Mucosa of descending colon (tissue), 3 donors: Measurements from ENCODE around the gene PAWR. TPM values are rescaled to one million over a fixed set of nuclear protein-coding genes. Genes with fewer than 3 reads are reported as not detected.

Source experiments
- ATAC-seq: fragments of 200-7000 bp; cut with Tn5 transposase; one replicate; pipeline ENCODE4 v1.9.1; 2020; ENCODE audit warnings: mild to moderate bottlenecking, moderate library complexity
- DNase-seq, 3 donors: peaks; one replicate each; pipeline ENCODE4 v3.0.0-alpha.2; 2020
- H3K36me3 ChIP-seq: fragments of 200-600 bp; one replicate; pipeline ENCODE4 v1.8.0; 2021; ENCODE audit warnings: low read depth, mild to moderate bottlenecking
- H3K4me1 ChIP-seq: fragments of 200-600 bp; one replicate; pipeline ENCODE4 v1.8.0; 2021; ENCODE audit warnings: low read depth, mild to moderate bottlenecking
- H3K4me3 ChIP-seq: fragments of 200-600 bp; one replicate; pipeline ENCODE4 v1.8.0; 2021; ENCODE audit warnings: mild to moderate bottlenecking
- H3K9me3 ChIP-seq: fragments of 200-600 bp; one replicate; pipeline ENCODE4 v1.8.0; 2021; ENCODE audit warnings: mild to moderate bottlenecking
- CTCF ChIP-seq: fragments of 200-600 bp; IDR thresholded peaks from one replicate; pipeline ENCODE4 v1.8.0; 2022; ENCODE audit warnings: antibody characterized with exemption, mild to moderate bottlenecking
- intact Hi-C, 2 donors: fragments of 100-400 bp; cut with DNase I in 1 of 2; cut with micrococcal nuclease in 1 of 2; formaldehyde crosslinking; loops; one replicate each; pipeline versions ENCODE4 v1.11.0 to v1.11.1; 2022; cut with DNase I, micrococcal nuclease
- total RNA-seq, 3 donors: library from RNA; stranded (reverse); fragmentation: NEBNext Ultra II Directional in 2 of 3; extraction: Animal tissue kit (Norgen Biotek cat#: 25700) in 2 of 3; gene quantifications; one replicate each; pipeline versions ENCODE4 v1.2.1 to v1.2.4, GENCODE V29; 2021 to 2023
- donor health status: DM: no; HTN: no; CAD: no; lungs with moderate emphysema.
- donor health status: DM: no; HTN: no; CAD: no.
- donor health status: DM: no; HTN: yes; CAD: no.

The PAWR gene
- total RNA-seq, 3 donors from 2014 or later, result 93.0 to 170 (median 126) TPM

- H3K9me3 ChIP-seq, result no peaks in the 10 kb centered on the region
- DNase-seq (no peak), ATAC-seq (no peak)
- no peak overlapping the region for H3K4me3 ChIP-seq
- H3K36me3 ChIP-seq, result no peaks in the 10 kb centered on the region
- no peaks in the 10 kb centered on the region for H3K4me1 ChIP-seq
- TF ChIP-seq CTCF, result no peak
- intact Hi-C loops, result no loop called here
These were observed 8.2 kb upstream of the PAWR start for GRCh38 chr12:79698966-79699365.

- Histone ChIP-seq H3K4me1 (peaks cover 7% of the 10 kb centered on the region), H3K36me3 (no peaks in the 10 kb centered on the region), H3K4me3 (no peak overlapping the region), H3K9me3 (no peaks in the 10 kb centered on the region)
- intact Hi-C loops, result no loop called here
- no peak for DNase-seq
- TF ChIP-seq CTCF, result no peak
- no peak for ATAC-seq
These were observed 5.7 kb upstream of the PAWR start for GRCh38 chr12:79696416-79696815.

GRCh38 chr12:79692860-79693577 is 2.3 kb upstream of the PAWR start:
- DNase-seq (no peak), ATAC-seq (no peak)
- peaks cover 7% of the 10 kb centered on the region for H3K4me1 ChIP-seq
- no peaks in the 10 kb centered on the region for H3K9me3 ChIP-seq
- TF ChIP-seq CTCF, result no peak
- intact Hi-C loops, result no loop called here
- H3K36me3 ChIP-seq, result no peaks in the 10 kb centered on the region
- H3K4me3 ChIP-seq, result no peak overlapping the region

GRCh38 chr12:79691511-79692248 is 916 bp upstream of the PAWR start:
- Histone ChIP-seq H3K9me3 (no peaks in the 10 kb centered on the region), H3K36me3 (no peaks in the 10 kb centered on the region), H3K4me3 (peak overlapping the region; percentile 81), H3K4me1 (peaks cover 7% of the 10 kb centered on the region)
- intact Hi-C loops, result no loop called here
- DNase-seq, result no peak
- ATAC-seq, result peak; percentile 9
- TF ChIP-seq CTCF, result no peak

GRCh38 chr12:79690142-79690637 is 574 bp downstream of the PAWR start:
- H3K36me3 ChIP-seq, result no peaks in the 10 kb centered on the region
- DNase-seq (peak in 2 of 3 donors; percentile 46 to 76), ATAC-seq (peak; percentile 16)
- no peaks in the 10 kb centered on the region for H3K9me3 ChIP-seq
- peaks cover 14% of the 10 kb centered on the region for H3K4me1 ChIP-seq
- intact Hi-C loops, result no loop called here
- H3K4me3 ChIP-seq, result peak overlapping the region; percentile 81
- TF ChIP-seq CTCF, result no peak
